ENCODE measurements around the gene DUOX1. TPM values are rescaled to one million over a fixed set of nuclear protein-coding genes. Genes with fewer than 3 reads are reported as not detected.

The DUOX1 gene
- total and polyA plus RNA-seq, 7 donors: 0.03 to 0.94 (median 0.46) TPM

GRCh38 chr15:45122719-45123118 is 7.1 kb upstream of the DUOX1 start:
- Histone ChIP-seq H3K4me3 (no peak overlapping the region), H3K9me3 (no peaks in the 10 kb centered on the region), H3K27me3 (ENCODE audit: insufficient read depth in 3 of 3, low read length in 2 of 3) (peaks cover 0 to 38% (median 3%) of the 10 kb centered on the region in 3 donors), H3K4me1 (peaks cover 2% of the 10 kb centered on the region), H3K27ac (no peak overlapping the region), H3K36me3 (ENCODE audit: insufficient read depth in 1 of 2, low read depth in 1 of 2) (no peaks in the 10 kb centered on the region)
- no peak for TF ChIP-seq CTCF (IDR thresholded peaks at IDR 0.05)
- no peak for ATAC-seq
- intact Hi-C loops (cut with DNase I): no loop called here
- 75 to 78% (median 76%) methylated on average over 7 of the region's 7 CpGs for WGBS, 3 donors
- no peak for DNase-seq

- H3K4me3 ChIP-seq: no peak overlapping the region
- H3K9me3 ChIP-seq: no peaks in the 10 kb centered on the region
- no peaks in the 10 kb centered on the region for H3K4me1 ChIP-seq
- ATAC-seq: no peak
- H3K27me3 ChIP-seq (ENCODE audit: insufficient read depth in 3 of 3, low read length in 2 of 3): peaks cover 0 to 38% (median 3%) of the 10 kb centered on the region in 3 donors
- H3K36me3 ChIP-seq (ENCODE audit: insufficient read depth in 1 of 2, low read depth in 1 of 2): no peaks in the 10 kb centered on the region
- intact Hi-C loops (cut with DNase I): no loop called here
- no peak overlapping the region for H3K27ac ChIP-seq
- TF ChIP-seq CTCF (IDR thresholded peaks at IDR 0.05): no peak
- no peak for DNase-seq
These were observed 6.4 kb upstream of the DUOX1 start for GRCh38 chr15:45123397-45123796.

- Histone ChIP-seq H3K27me3 (ENCODE audit: insufficient read depth in 3 of 3, low read length in 2 of 3) (peaks cover 0 to 46% (median 15%) of the 10 kb centered on the region in 3 donors), H3K9me3 (no peaks in the 10 kb centered on the region), H3K4me1 (no peaks in the 10 kb centered on the region), H3K4me3 (no peak overlapping the region), H3K36me3 (ENCODE audit: insufficient read depth in 1 of 2, low read depth in 1 of 2) (no peaks in the 10 kb centered on the region), H3K27ac (no peak overlapping the region)
- ATAC-seq: peak in 1 of 4 donors; percentile 59
- no peak for DNase-seq
- 58 to 67% (median 60%) methylated on average over 2 of the region's 2 CpGs for WGBS, 3 donors
- TF ChIP-seq CTCF (IDR thresholded peaks at IDR 0.05): peak; percentile 55
- intact Hi-C loops (cut with DNase I): no loop called here
These were observed 3.1 kb upstream of the DUOX1 start for GRCh38 chr15:45126535-45127158.

GRCh38 chr15:45128971-45129639 is 689 bp upstream of the DUOX1 start:
- DNase-seq (no peak), ATAC-seq (peak in 1 of 4 donors; percentile 25)
- intact Hi-C loops (cut with DNase I): no loop called here
- Histone ChIP-seq H3K27ac (no peak overlapping the region), H3K4me1 (no peaks in the 10 kb centered on the region), H3K36me3 (ENCODE audit: insufficient read depth in 1 of 2, low read depth in 1 of 2) (no peaks in the 10 kb centered on the region), H3K27me3 (ENCODE audit: insufficient read depth in 3 of 3, low read length in 2 of 3) (peaks cover 0 to 57% (median 14%) of the 10 kb centered on the region in 3 donors), H3K9me3 (no peaks in the 10 kb centered on the region), H3K4me3 (peak overlapping the region; percentile 48)
- TF ChIP-seq CTCF (IDR thresholded peaks at IDR 0.05): no peak
- WGBS, 3 donors: 2 to 4% (median 3%) methylated on average over 43 to 47 of the region's 47 CpGs
